NCI-H2196 treated with DMSO at 0.1 percent for 48 hours (cell line): Measurements from ENCODE around the gene NUP210L.
A peak's percentile ranks its signal among the peaks of the same experiment; 100 is the strongest.
"Not testable (repeated sequence)": the region's sequence is repeated elsewhere in the genome, so short reads cannot be mapped to it uniquely, and the experiment has no call there.

Experiments
- DNase-seq: peaks from one replicate; lab custom pipeline; 2025; ENCODE audit not compliant: unreplicated experiment; lab: John Stamatoyannopoulos, UW

Gene NUP210L

DNA sequence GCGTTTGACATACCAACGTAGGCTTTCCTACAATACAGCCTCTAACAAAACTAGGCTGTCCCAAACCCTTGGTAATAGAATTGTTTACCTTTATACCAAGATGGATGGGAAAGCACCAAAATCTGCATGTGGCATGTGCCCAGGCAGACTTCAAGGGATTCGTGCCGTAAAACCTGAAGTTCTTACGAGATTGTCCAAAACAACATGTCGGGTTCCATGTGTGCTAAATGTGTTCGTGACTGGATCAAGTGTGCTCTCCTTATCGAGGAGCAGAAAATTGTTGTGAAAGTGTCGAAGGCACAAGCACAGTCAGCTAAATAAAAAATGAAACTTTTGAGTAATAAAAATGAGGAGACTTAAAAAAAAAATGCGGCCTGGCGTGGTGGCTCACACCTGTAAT is 159.2 kb downstream of the NUP210L start:
- DNase-seq: no peak

DNA sequence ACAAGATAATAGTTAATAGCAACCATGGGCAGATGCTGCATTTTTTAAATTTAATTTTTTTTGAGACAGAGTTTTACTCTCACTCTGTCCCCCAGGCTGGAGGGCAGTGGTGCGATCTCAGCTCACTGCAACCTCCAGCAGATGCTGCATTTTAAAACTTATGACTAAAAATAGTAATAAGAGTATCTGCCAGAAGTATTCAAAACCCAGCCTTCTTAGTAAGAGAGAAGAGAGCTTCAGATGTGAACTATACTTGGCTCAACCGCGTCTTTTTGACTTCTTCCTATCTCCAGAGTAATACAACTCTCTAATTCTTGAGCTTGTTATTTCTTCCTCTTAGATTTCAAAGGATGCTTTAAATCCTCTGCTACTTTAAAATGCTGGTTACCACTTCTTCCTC is 159.7 kb downstream of the NUP210L start:
- no peak for DNase-seq

DNA sequence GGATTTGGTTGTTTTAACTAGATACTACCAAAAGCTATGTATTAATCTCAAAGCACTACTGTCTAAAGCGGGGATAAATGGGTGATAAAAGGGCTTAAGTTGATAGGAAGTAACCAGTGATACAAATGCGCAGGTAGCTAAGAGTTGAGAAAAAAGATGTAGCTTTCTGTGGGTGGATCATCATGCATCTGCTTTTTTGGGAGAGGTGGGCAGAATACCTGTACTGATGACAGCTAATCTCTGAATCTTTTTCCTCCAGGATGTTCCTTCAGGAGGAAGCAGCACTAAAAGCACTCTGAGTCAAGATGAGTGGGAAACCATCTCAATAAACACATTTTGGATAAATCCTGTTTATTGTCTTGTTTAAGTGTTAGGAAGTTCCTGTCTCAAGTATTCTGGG is 163.1 kb downstream of the NUP210L start:
- DNase-seq: no peak

DNA sequence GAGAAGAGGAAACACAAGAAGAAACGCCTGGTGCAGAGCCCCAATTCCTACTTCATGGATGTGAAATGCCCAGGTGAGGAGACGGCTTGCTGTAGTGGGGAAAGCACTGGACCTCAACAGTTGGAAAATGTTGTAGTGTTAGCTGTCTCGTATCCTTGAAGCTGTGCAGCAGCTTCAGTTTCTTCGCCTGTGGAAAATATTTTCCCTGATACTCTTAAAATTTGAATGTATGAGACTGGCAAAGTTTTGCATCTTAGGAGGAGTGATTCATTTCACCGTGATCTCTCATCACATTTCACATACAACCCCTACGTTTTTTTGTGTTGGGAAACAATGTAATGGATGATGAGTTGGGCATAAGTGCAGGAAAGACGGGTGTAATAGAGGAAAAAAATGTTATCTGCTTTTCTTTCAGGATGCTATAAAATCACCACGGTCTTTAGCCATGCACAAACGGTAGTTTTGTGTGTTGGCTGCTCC is 163.7 kb downstream of the NUP210L start:
- DNase-seq: no peak

DNA sequence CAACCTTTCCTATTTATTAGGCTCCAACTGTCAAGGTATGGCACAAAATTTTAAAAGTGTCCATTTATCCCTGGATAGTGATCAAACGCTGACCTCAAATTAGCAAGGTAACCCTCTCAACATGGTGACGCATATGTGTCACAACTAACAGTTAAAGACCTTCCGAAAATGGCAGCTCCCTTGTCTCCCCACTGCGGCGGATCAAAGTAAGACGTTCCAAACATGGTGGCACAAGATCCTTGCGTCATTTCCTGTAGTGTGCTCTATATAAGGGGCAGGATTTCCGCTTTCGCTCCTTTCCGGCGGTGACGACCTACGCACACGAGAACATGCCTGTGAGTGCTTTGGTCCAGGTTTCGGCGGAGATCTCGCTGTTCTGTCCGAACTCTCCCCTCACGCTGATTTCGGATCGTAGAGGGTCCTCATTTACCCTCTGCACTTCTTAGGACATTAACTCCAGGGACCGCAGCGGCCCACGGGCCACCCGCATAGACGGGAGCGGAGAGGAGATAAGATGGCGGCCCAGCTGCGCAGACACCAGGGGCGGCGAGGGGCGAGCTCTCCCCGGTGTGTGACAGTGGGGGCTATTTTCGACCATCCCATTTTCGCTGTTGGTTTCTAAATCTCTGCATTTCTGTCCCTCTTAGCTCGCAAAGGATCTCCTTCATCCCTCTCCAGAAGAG is 164.3 kb downstream of the NUP210L start, which contains the start of gene RPS27:
Gene RPS27 (plus strand): TSS at position 295 of the 683 bp plus-strand sequence. CDS start 35 bp downstream, at position 330.
- peak; percentile 96 for DNase-seq

DNA sequence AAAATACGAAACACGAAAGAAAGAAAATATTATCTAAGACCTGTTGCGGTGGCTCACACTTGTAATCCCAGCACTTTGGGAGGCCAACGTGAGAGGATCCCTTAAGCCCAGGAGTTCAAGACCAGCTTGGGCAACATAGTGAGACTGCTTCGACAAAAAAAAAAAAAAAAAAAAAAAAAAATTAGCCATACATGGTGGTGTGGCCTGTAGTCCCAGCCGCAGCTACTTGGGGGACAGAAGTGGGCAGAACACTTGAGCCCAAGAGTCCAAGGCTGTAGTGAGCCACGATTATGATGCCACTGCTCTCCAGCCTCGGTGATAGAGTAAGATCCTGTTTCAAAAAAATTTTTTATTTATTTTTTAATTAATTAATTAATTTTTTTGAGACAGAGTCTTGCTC is 167.3 kb downstream of the NUP210L start:
- no peak for DNase-seq

DNA sequence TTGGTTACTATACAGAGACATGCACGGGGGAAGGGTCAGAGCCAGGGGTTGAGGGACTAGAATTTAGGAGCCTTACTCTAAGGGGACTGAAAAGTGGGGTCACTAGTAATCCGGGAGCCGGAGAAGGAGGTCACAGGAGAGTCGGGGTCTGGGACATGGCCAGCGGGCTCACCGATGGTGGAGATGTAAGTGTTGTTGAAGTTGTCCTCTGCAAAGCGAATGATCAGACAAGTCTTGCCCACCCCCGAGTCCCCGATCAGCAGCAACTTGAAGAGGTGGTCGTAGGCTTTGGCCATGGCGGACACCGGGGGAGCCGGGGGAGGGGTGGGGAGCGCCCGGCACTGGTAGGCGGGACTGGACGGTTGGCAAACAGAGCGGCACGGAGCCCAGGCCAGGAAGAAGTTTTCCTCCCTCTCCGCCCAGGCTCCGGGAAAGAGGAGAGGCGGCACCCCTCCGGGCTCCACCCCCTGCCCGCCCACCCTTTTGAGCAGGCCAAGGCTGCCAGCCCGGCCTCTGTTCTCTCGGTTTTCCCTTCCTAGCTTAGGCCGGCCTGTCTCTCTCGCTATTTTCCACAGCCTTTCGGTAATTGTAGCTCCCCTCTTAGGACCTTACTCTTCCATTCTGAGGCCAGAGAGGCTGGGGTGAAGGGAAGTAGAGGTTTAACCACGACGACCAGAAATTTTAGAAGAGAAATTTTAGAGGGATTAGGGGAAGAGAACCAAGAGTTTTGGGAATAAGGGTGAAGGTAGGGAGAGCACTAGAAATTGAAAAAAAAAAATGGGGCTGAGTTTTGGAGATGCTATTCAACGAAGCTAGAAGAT is 168.7 kb downstream of the NUP210L start, which contains the start of gene RAB13:
Gene RAB13 (minus strand): TSS at position 399 of the 821 bp plus-strand sequence. CDS start 103 bp downstream, at position 296.
- peak; percentile 70 for DNase-seq

DNA sequence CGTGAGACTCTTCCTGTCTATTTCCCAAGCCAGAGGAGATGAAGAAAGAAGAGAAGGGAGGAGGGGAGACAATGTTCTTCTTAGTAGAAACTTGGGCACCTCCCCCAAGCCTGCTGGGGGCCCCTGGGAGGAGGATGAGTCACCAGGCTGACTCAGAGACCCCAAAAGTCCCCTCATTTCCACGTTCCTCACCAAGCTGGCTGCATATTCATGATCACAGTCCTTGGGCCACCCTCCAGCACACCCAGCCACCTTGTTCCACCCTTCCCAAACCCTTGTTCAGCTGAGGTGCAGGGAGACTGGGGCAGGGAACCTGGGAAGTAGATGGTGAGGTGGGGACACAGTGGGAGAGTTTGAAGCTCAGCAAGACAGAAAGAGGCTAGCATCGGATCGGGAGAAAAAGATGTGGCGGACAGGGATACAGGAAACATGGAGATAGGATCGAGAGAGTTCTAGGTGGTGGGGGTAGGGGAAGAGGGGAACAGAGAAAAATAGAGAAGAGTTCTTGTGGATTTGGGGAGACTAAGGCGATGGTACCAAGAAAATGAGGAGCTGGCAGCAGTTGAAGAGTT is 169.4 kb downstream of the NUP210L start:
- DNase-seq: no peak

DNA sequence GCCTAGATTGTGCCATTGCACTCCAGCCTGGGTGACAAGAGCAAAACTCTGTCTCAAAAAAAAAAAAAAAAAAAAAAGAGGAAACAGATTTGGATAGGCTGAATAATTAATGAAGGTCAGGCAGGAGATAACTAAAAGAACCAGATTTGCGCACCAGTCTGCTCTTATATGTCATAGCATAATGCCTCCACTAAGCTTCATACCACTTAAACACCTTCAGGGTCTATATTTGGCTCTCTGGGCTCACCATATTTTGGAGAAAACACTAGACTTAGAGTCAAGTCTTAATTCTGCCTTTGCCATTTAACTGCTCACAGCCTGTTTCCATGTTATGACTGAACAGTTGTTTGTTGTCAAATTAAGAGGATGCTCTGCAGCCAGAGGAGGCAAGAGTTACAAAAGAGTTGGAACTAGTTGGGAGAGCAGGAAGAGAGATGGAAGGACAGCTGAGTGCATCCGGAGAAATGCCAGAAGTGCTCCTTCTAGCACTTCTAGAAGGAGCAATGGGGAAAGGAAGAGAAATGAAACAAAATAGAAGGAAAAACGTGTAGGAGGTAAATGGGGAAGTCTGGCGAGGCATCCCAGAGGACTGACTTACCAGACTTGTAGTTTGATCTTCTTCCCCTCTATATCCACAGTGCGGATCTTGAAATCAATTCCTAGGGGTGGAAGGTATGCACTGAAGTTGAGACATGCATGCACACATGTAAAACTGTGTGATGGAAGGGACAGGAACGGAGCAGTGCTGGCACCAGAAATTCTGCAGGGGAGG is 170.6 kb downstream of the NUP210L start:
- no peak for DNase-seq

DNA sequence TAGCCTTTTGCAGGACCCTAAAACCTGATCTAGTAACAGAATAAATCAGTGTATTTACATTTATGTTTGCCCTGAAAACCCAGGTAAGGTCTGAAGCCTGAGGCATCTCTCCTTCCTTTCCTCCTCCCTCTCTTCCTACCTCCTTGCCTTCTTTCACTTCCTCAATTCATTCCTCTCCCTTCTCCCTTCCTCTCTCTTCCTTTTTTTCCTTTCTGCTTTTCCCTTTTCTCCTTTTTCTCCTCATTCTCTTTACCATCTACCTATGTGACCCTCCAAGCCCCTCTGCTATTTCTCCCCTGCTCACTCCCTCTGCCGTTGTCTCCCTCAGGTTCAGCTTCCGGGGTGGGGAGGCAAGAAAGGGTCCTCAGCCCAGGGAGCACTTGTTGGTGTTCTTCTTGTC is 173.1 kb downstream of the NUP210L start:
- DNase-seq: not testable (repeated sequence)

DNA sequence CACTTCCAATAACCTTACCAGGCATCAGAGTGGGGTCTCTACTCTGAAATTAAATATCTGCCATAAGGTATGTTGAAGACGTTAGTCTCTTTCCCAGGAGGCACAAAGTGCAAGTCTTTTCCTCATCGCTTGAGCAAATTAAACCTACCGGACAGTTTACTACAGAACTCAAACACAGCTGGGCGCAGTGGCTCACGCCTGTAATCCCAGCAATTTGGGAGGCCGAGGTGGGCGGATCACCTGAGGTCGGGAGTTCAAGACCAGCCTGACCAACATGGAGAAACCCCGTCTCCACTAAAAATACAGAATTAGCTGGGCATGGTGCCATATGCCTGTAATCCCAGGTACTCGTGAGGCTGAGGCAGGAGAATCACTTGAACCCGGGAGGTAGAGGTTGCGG is 175.8 kb downstream of the NUP210L start:
- DNase-seq: not testable (repeated sequence)

DNA sequence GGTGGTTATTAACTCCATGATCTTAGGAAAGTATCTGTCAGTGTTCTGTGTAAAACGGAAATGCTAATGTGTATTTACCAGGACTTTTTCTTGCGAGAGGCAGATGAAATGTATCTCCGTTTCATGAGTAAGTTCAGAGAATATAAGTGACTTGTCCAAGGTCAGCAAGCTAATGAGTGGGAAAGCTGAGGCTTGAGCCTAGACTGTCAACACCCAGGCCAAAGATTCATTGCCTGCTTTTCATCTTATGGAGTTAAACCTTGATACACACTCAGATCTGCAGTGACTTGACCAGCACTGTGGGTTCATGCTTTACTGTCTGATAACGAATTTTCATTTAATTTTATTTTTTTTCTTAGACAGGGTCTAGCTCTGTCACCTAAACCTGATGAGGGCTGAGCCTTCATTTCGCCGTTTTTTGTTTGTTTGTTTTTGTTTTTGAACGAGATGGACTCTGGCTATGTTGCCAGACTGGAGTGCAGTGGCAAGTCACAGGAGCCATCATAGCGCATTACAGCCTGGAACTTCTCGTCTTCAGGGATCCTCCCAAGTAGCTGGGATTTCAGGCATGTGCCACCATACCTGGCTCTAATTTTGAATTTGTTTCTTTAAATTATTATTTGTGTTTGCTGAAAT is 176.5 kb downstream of the NUP210L start:
- DNase-seq: no peak

DNA sequence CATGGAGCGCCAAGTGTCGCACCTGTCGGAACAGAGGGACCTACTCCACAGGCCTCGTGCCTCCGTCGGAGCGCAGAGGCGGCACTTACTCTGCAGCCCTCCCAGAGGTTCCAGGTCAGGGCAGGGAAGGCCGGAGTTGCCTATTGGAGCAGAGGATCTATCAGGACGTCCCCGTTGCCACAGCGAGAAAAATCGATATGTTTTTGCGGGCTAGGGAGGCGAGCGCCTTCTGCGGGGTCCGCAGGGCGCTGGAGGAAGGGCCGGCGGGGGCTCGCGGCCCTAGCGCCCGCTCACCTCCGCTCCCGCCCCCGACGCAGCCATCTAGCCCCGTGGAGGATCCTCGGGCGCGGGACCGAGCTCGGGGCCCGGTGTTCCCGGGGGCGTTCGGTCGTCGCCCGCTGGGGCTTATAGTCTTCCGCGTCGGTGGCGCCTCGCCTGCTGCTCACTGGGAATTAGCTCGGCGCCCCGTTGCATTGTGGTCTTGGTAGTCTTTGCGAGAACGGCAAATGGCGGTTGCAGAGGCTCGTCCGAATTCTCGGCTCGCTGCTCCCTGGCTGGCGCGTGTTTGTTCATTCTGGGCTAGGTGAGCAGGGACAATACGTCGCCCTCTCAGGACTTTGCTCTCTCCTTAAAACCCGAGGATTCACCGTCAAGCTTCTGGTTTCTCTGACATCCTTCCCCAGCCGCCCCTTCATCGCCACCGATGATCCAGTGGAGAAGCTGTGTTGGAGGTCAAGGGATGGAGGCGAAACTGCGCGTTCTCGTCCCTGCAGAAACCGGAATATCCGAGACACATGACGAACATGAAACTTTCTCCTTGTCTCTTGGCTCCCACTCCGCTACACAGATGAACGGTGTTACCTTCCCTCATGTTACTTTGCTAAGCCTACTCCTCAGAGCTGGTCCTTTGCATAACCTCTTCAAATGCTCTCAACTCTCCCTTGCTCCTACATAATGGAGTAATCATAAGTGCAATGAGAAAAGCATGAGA is 177.3 kb downstream of the NUP210L start, which contains the start of gene JTB:
Gene JTB (minus strand): TSS at position 425 of the 991 bp plus-strand sequence. CDS start 422 bp downstream, at position 3.
- peak; percentile 79 for DNase-seq

DNA sequence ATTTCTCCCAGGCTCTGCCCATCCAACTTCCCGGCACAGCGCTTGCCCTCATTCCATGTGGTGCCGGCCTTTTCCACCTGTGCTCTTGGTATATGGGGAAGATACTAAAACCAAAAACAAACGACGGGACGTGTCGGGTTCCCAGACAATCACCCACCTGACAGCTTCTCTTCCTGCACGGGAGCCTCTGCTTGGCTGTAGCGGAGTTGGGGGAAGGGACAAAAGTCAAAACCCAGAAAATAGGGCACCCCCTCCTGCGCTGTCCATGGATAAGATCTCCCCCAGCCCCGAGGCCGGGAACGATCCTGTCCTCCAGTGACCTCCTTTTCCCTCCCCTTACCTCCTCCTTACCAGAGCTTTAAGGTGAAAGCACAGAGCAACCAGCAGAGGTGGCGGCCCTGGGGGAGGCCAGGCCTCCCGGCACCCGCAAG is 178.0 kb downstream of the NUP210L start:
- DNase-seq: no peak

DNA sequence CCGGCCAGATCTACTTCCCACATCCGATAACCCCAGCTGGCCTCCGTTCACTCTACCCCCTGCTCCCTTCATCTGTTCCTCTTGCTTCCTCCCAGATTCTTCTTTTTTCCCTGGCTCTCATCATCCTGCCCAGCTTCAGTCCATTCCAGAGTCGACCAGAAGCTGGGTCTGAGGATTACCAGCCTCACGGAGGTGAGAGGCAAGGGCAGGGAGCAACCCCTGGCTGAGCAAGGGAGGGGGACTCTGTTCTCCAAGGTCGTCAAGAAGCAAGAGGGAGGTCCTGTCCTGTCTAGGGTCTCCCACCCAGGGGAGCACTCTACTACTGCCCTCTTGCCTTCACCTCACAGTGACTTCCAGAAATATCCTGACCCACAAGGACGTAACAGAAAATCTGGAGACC is 181.3 kb downstream of the NUP210L start:
- DNase-seq: no peak

DNA sequence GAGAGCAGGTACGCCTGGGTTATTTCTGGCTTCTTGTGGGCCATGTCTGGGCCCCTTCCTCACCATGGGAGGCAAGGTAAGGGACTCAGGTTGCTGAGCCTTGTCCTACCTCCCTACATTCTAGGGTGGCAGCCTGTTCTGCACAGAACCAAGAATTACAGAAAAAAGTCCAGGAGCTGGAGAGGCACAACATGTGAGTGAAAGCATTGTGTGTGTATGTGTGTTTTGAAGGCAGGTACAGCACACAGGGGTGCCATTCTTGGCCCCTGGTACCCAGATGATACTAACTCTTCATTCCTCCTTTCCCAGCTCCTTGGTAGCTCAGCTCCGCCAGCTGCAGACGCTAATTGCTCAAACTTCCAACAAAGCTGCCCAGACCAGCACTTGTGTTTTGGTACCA is 181.8 kb downstream of the NUP210L start:
- DNase-seq: no peak

DNA sequence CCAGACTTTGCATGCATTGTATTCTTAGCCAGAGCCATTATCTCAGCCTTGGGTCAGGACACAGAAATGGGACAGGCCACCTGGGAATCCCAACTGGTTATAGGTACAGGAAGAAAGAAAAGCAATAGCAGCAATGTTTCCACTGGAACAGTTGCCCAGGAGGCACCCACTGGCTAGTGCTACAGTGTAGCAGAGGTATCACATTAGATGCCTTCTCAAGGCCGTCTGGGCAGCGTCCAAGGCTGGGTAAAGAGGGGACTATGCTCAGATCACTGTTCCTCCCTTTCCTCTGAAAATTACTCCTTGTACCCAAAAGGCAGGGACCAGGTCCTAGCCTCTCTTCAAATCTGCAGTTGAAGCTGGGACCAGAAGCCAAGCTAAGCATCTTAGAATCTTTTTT is 184.5 kb downstream of the NUP210L start:
- DNase-seq: no peak

DNA sequence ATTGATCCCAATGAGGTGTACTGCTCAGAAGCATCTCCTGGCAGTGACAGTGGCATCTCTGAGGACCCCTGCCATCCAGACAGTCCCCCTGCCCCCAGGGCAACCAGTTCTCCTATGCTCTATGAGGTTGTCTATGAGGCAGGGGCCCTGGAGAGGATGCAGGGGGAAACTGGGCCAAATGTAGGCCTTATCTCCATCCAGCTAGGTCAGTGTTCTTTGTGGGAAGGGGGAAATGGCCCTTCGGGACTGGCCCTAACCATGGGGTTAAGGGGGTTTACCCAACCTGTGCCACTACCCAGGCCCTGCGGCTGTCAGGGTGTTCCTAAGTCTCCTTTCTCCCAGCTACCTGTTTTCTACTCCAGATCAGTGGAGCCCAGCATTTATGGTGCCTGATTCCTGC is 185.9 kb downstream of the NUP210L start:
- DNase-seq: no peak

DNA sequence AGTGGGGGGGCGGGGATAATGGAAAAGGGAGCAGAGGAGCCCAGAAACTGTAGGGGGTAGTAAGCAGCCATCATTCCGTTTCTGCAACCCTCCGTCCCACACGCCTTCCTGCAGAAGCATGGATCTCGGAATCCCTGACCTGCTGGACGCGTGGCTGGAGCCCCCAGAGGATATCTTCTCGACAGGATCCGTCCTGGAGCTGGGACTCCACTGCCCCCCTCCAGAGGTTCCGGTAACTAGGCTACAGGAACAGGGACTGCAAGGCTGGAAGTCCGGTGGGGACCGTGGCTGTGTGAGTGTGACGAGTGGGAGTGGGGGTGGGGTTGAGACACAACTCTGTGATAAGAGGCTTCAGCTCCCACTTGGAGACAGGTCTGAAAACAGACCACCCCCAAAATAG is 186.5 kb downstream of the NUP210L start:
- no peak for DNase-seq
